Stomach smooth muscle (tissue), 2 donors: ENCODE measurements around the gene TRMT13.

Experiments used
- H3K27ac ChIP-seq: one replicate; pipeline ENCODE4 v1.7.0; 2013; ENCODE audit warnings: mild to moderate bottlenecking, low read length, inconsistent platforms
- H3K27me3 ChIP-seq, 2 donors: one replicate each; pipeline ENCODE4 v1.7.0; 2013; ENCODE audit warnings: low read length in 2 of 2; ENCODE audit not compliant: insufficient read depth in 2 of 2, control insufficient read depth in 1 of 2
- H3K36me3 ChIP-seq, 2 donors: one replicate each; pipeline ENCODE4 v1.7.0; 2013; ENCODE audit warnings: low read length in 2 of 2; ENCODE audit not compliant: control insufficient read depth in 2 of 2, insufficient read depth in 2 of 2
- H3K4me1 ChIP-seq: one replicate; pipeline ENCODE4 v1.7.0; 2013; ENCODE audit warnings: low read length; ENCODE audit not compliant: control insufficient read depth, insufficient read depth
- H3K4me3 ChIP-seq, 2 donors: one replicate each; pipeline ENCODE4 v1.7.0; 2013; ENCODE audit warnings: low read length in 2 of 2
- H3K9ac ChIP-seq, 2 donors: one replicate each; pipeline ENCODE4 v1.7.0; 2013; ENCODE audit warnings: low read length in 2 of 2, mild to moderate bottlenecking in 1 of 2
- H3K9me3 ChIP-seq, 2 donors: one replicate each; pipeline ENCODE4 v1.7.0; 2013; ENCODE audit warnings: low read length in 2 of 2; ENCODE audit not compliant: control insufficient read depth in 2 of 2
- donor health status: healthy.
- donor health status: Pancreatic carcinoma.

TRMT13 gene

DNA sequence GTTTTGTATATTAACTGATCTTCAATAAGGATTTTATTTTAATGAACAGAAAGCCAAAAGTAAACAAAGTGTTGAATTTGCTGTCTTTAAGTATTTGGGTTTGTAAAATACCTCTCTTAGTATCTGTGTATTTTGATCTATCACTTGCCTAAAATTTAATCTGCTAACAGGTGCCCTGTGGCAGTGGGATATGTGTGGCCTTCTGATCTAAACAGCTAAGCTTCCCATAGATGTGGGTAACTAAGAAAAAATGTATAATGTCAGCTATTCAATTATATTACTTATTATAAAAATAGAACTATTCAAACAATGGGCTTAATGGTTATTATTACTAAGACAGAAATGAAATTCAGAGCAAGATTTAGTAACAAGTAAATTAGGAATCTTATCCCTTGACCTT, 29.9 kb downstream of the TRMT13 start:
- H3K36me3 ChIP-seq: no peaks in the 10 kb centered on the region
- no peak overlapping the region for H3K27ac ChIP-seq
- H3K27me3 ChIP-seq: no peaks in the 10 kb centered on the region
- H3K4me1 ChIP-seq: no peaks in the 10 kb centered on the region
- no peak overlapping the region for H3K9ac ChIP-seq
- no peak overlapping the region for H3K4me3 ChIP-seq
- no peaks in the 10 kb centered on the region for H3K9me3 ChIP-seq

DNA sequence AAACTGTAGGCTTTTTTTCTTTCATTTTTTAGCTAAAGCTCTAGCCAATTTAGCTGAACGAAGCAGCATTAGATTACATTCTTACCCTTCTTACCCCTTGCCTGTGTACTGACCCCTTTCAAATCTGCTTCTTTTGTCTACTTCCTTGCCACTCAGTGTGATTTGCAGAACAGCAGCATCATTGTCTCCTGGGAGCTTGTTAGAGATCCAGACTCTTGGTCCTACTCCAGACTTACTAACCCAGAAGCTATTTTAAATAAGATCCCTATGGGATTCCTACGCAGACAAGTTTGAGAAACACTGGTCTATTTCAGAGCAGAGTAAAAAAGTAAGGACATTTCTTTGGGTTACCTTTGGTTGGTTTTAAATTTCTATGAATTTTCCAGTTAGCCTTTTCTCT, 31.3 kb downstream of the TRMT13 start:
- H3K4me1 ChIP-seq: no peaks in the 10 kb centered on the region
- no peak overlapping the region for H3K27ac ChIP-seq
- no peak overlapping the region for H3K4me3 ChIP-seq
- no peaks in the 10 kb centered on the region for H3K27me3 ChIP-seq
- H3K9ac ChIP-seq: no peak overlapping the region
- no peaks in the 10 kb centered on the region for H3K9me3 ChIP-seq
- no peaks in the 10 kb centered on the region for H3K36me3 ChIP-seq

DNA sequence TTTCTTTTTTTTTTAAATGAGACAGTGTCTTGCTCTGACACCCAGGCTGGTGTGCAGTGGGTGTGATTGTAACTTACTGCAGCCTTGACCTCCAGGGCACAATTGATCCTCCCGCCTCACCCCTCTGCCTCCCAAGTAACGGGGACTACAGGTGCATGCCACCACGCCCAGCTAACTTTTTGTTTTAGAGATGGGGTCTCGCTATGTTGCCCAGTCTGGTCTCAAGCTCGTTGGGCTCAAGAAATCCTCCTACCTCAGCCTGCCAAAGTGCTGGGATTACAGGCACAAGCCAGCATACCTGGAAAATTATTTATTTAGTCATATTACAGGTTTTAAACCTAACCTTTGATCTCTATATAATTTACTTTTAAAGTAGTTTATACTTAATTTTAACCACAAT, 31.7 kb downstream of the TRMT13 start:
- H3K4me1 ChIP-seq: no peaks in the 10 kb centered on the region
- no peak overlapping the region for H3K4me3 ChIP-seq
- no peaks in the 10 kb centered on the region for H3K36me3 ChIP-seq
- no peak overlapping the region for H3K27ac ChIP-seq
- H3K9me3 ChIP-seq: no peaks in the 10 kb centered on the region
- no peaks in the 10 kb centered on the region for H3K27me3 ChIP-seq
- H3K9ac ChIP-seq: no peak overlapping the region

DNA sequence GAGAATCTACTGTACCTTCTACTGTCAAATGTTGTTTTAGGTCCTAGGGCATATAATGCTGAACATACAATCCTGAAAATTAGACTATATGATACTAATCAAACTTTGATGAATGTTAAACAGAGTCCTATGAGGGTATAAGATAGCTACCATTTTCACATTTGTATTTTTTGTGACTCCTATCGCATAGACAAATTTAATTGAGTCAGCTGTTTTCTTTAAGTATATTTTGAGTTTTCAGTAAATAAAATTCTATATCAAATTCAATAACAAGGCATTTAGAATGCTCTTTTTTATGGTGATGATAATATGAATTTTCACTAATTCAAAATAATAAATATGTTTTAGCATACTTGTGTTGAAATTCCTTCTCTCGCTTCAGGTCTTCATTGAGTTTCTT, 35.1 kb downstream of the TRMT13 start:
- H3K27ac ChIP-seq: no peak overlapping the region
- H3K4me3 ChIP-seq: no peak overlapping the region
- no peaks in the 10 kb centered on the region for H3K9me3 ChIP-seq
- no peaks in the 10 kb centered on the region for H3K27me3 ChIP-seq
- H3K9ac ChIP-seq: no peak overlapping the region
- no peaks in the 10 kb centered on the region for H3K4me1 ChIP-seq
- H3K36me3 ChIP-seq: no peaks in the 10 kb centered on the region

DNA sequence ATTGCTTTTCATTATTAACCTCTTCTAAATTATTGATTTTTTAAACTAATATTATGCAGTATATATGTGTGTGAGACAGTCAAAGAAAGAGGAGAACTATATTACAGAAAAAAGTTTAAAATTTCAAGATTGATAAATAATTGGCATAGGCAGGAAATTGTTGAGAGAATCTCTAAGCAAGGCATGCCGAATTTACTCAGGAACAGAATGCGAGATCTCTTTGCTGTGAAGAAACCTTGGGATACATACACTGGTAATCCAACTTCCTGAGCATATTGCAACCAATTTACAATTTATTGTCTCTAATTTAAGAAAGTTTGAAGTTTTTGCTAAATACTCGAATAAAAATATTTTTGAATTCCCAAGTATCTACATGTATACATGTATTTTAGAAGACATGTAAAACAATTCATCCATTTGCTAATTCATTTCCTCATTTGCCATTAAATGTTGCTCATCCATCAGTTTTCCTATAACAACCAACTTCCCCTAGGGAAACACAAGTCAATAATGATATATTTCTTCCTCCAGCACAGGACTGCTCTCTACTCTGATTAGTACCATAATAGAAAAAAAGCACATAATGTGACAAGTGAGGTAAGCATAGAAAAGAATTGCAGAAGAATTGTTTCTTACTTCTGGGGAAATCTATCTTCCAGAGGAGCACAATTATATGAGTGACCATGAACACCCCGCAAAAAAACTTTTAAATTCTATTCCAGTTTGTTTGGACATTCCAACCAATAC, 44.5 kb downstream of the TRMT13 start:
- H3K4me1 ChIP-seq: no peaks in the 10 kb centered on the region
- H3K9ac ChIP-seq: no peak overlapping the region
- no peaks in the 10 kb centered on the region for H3K9me3 ChIP-seq
- no peaks in the 10 kb centered on the region for H3K27me3 ChIP-seq
- H3K27ac ChIP-seq: no peak overlapping the region
- H3K36me3 ChIP-seq: no peaks in the 10 kb centered on the region
- no peak overlapping the region for H3K4me3 ChIP-seq

DNA sequence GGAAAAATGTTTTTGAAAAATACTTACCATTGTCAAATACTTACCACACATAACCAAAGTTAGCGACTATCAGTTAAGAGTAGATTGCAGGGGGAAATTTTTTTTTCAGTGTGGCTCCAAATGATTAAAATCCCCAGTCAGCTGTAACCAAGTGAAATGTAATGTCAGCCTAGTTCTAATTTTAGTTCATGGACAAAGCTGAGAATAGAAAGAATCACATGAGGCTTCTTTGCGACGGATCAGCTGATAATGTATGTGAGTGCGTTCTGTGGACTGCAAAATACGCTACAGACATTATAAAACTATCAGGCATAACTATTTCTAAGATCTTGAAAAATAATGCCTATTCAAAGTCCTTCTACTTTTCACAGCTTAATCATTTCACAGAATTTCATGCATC, 45.1 kb downstream of the TRMT13 start, which contains the start of gene LRRC39:
Gene LRRC39, minus strand, starts transcription at position 166 of the 400 bp plus-strand sequence. CDS start 9,740 bp downstream, outside the sequence.
- no peaks in the 10 kb centered on the region for H3K36me3 ChIP-seq
- H3K9ac ChIP-seq: no peak within 1 kb of the TSS
- H3K9me3 ChIP-seq: no peaks in the 10 kb centered on the region
- H3K4me3 ChIP-seq: no peak within 1 kb of the TSS
- H3K4me1 ChIP-seq: no peaks in the 10 kb centered on the region
- H3K27ac ChIP-seq: no peak within 1 kb of the TSS
- no peaks in the 10 kb centered on the region for H3K27me3 ChIP-seq

DNA sequence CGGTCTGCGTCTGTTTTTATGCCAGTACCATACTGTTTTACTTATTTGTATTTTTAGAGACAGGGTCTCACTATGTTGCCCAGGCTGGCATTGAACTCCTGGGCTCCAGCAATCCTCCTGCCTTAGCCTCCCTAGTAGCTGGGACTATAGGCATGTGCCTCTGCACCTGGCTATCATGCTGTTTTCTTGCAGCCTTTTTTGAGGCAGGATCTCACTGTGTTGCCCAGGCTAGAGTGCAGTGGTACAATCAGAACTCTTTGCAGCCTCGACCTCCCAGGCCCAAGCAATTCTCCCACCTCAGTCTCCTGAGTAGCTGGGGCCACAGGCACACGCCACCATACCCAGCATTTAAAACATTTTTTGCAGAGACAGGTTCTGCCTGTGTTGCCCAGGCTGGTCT, 50.4 kb downstream of the TRMT13 start:
- peaks cover 1% of the 10 kb centered on the region for H3K4me1 ChIP-seq
- H3K27me3 ChIP-seq: no peaks in the 10 kb centered on the region
- no peak overlapping the region for H3K9ac ChIP-seq
- no peak overlapping the region for H3K27ac ChIP-seq
- no peaks in the 10 kb centered on the region for H3K36me3 ChIP-seq
- no peaks in the 10 kb centered on the region for H3K9me3 ChIP-seq
- no peak overlapping the region for H3K4me3 ChIP-seq

DNA sequence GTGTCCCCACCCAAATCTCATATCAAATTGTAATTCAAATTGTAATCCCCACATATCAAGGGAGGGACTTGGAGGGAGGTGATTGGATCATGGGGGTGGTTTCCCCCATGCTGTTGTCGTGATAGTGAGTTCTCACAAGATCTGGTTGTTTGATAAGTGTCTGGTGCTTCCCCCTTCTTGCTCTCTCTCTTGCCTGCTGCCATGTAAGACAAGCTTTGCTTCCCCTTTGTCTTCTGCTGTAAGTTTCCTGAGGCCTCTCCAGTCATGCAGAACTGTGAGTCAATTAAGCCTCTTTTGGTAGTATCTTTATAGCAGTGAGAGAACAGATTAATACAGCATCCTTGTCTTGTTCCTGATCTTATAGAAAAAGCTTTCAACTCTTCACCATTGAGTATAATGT, 51.6 kb downstream of the TRMT13 start:
- Histone ChIP-seq H3K27me3 (no peaks in the 10 kb centered on the region), H3K4me1 (peaks cover 8% of the 10 kb centered on the region), H3K27ac (no peak overlapping the region), H3K4me3 (no peak overlapping the region), H3K9ac (no peak overlapping the region), H3K9me3 (no peaks in the 10 kb centered on the region), H3K36me3 (no peaks in the 10 kb centered on the region)

DNA sequence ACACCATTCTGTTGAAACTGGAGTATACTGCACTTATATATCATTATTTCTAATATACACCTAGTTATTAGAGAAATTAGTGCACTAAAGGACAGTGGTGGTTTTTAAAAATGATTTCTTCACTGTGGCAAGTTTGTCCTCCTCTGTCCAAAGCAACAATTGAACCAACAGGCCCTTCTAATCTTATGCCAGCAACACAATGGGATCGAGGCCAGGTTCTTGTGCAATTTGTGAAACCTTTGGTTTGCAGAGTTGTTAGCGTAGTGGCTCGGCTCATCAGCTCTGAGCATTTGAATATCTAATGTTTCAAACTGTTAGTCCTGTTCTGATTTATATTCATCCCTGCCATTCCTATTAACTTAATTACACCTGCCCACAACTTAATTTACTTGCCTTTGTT, 54.9 kb downstream of the TRMT13 start:
- Histone ChIP-seq H3K27ac (no peak overlapping the region), H3K36me3 (peaks cover 0 to 5% of the 10 kb centered on the region in 2 donors), H3K4me3 (no peak overlapping the region), H3K9me3 (no peaks in the 10 kb centered on the region), H3K27me3 (no peaks in the 10 kb centered on the region), H3K9ac (no peak overlapping the region), H3K4me1 (peaks cover 8% of the 10 kb centered on the region)

DNA sequence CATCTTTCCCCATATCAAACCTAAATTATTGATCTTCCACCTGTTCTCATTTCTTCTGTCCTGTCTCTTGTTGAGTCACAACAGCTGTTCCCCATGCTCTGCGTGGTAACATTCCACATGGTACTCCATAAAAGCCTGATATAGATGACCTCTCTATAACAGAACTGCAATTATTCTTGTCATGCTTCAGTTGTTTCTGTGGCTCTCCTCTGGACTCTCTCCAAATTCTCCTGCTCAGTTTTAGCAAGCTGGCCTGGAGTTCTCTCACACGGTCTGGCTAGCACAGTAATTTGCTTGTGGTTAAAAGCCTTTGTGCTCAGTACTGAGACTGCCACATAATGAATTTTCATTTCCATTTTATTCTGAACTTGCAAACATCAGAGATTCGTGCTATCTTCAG, 55.7 kb downstream of the TRMT13 start:
- no peaks in the 10 kb centered on the region for H3K27me3 ChIP-seq
- peak overlapping the region in 1 of 2 donors; percentile 18 for H3K9ac ChIP-seq
- no peak overlapping the region for H3K4me3 ChIP-seq
- no peaks in the 10 kb centered on the region for H3K9me3 ChIP-seq
- H3K27ac ChIP-seq: peak overlapping the region; percentile 6
- peaks cover 8% of the 10 kb centered on the region for H3K4me1 ChIP-seq
- H3K36me3 ChIP-seq: peaks cover 0 to 5% of the 10 kb centered on the region in 2 donors

DNA sequence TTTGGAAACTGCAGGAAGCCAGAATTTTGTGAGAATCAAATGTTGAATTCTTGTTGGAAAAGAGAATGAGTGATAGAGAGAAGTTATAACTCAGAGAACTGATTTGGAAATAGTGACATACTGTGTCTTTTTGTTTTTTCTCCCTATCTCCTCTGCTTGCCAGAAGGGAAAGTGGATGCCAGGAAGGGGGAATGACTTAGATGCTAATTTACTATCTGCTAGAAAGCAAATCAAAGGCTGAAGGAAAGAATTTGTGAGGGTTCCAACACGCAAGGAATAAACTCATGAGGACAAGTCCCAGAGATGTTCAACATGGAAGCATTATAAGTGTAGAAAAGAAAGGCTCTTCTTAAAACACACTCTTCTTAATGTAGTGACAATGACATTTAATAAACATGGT, 65.6 kb downstream of the TRMT13 start:
- Histone ChIP-seq H3K4me3 (no peak overlapping the region), H3K36me3 (peaks cover 11 to 20% of the 10 kb centered on the region in 2 donors), H3K9me3 (no peaks in the 10 kb centered on the region), H3K4me1 (no peaks in the 10 kb centered on the region), H3K27ac (no peak overlapping the region), H3K27me3 (no peaks in the 10 kb centered on the region), H3K9ac (no peak overlapping the region)
